Kidney glomerular epithelial cell (primary cell): ENCODE measurements around the gene NXPH3.
"Not testable (repeated sequence)": the region's sequence is repeated elsewhere in the genome, so short reads cannot be mapped to it uniquely, and the experiment has no call there.

Experiments used
- DNase-seq: peaks from one replicate; lab custom pipeline; 2025; lab: John Stamatoyannopoulos, UW

NXPH3 gene

GRCh38 chr17:49575679-49576087 lies at the start of gene NXPH3:
Gene NXPH3, plus strand, starts transcription at chr17:49575871. Its CDS starts 349 bp downstream, at chr17:49576220.
- DNase-seq: no peak

- DNase-seq: no peak
These were observed 47.6 kb upstream of the NXPH3 start for GRCh38 chr17:49527927-49528651.

GRCh38 chr17:49528966-49529365 lies 46.7 kb upstream of the NXPH3 start:
- DNase-seq: no peak

GRCh38 chr17:49530118-49530517 lies 45.6 kb upstream of the NXPH3 start:
- no peak for DNase-seq

GRCh38 chr17:49543860-49544259 lies 31.8 kb upstream of the NXPH3 start:
- no peak for DNase-seq

- no peak for DNase-seq
These were observed 30.5 kb upstream of the NXPH3 start for GRCh38 chr17:49545007-49545660.

GRCh38 chr17:49545806-49546545 lies 29.7 kb upstream of the NXPH3 start:
- no peak for DNase-seq

GRCh38 chr17:49546546-49547535 lies 28.8 kb upstream of the NXPH3 start:
- no peak for DNase-seq

GRCh38 chr17:49547566-49547965 lies 28.1 kb upstream of the NXPH3 start:
- DNase-seq: no peak

GRCh38 chr17:49548051-49548505 lies 27.6 kb upstream of the NXPH3 start:
- DNase-seq: no peak

- no peak for DNase-seq
These were observed 27.0 kb upstream of the NXPH3 start for GRCh38 chr17:49548506-49549310.

- DNase-seq: no peak
These were observed 26.4 kb upstream of the NXPH3 start for GRCh38 chr17:49549311-49549605.

GRCh38 chr17:49549691-49550678 lies 25.7 kb upstream of the NXPH3 start:
- DNase-seq: no peak

- not testable (repeated sequence) for DNase-seq
These were observed 24.9 kb upstream of the NXPH3 start for GRCh38 chr17:49550764-49551163.

GRCh38 chr17:49551221-49552069 lies 24.2 kb upstream of the NXPH3 start:
- DNase-seq: no peak

- DNase-seq: no peak
These were observed 23.5 kb upstream of the NXPH3 start for GRCh38 chr17:49552070-49552751.

- DNase-seq: no peak
These were observed 21.9 kb upstream of the NXPH3 start for GRCh38 chr17:49553676-49554335.
